HG03432 (cell line): ENCODE results near the gene FAM20B.
A peak's percentile ranks its signal among the peaks of the same experiment; 100 is the strongest.

ENCODE experiments used
- ATAC-seq: cut with Tn5 transposase; IDR thresholded peaks from one replicate; pipeline ENCODE4 v1.9.1; 2021; ENCODE audit warnings: mild to moderate bottlenecking, moderate library complexity; ENCODE audit not compliant: unreplicated experiment

The FAM20B gene

DNA sequence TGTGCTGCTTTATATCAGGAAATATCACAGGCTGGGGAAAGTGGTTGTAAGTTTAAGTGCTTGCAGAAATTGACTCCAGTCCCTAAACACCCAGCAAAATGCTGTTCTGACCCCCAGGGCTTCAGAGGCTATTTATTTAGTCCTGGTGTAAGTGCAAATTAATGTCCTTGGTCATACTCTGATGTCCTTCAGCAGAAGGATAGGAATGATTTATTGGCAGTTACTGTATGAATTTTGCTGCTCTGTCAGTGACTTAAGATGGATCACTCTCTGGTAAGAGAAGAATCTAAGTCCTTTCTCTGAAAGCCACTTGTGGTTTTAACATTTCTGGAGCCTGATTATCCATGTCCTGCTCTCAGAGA lies 21.9 kb downstream of the FAM20B start:
- no peak for ATAC-seq

DNA sequence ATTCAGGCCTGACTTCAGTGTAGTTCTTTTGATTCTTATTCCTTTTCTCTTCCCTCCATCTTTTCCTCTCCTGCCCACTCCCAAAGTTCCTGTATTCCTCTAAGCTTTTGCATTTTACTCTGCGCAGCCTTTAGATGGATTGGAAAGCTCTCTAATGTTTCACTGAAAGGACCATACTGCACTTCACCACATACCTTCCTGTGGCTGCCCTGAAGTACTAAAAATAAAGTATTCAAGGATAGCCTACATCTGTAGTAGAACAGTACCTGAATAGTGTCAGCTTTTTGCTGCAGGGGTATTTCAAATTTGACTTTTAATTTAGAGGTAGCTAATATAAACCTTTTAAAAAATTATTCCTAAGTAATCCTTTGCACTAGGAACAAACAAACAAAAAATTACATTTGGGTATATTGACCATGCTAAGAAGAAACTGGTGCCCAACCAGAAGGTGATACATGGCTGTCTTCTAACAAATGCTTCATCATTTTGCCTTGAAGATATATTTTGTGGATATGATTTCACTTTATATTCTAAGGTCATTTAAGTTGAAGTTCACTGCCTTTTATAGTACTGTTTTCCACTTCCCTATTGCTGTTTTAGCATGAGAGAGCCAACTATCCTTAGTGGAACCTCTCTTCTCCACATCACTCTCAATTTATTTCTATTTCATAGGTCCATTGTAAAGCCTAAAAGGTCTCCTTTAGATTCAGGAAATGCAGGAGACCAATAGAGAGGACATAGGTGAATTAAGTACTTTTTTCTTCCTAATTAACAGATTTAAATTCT lies 22.8 kb downstream of the FAM20B start:
- ATAC-seq: no peak

DNA sequence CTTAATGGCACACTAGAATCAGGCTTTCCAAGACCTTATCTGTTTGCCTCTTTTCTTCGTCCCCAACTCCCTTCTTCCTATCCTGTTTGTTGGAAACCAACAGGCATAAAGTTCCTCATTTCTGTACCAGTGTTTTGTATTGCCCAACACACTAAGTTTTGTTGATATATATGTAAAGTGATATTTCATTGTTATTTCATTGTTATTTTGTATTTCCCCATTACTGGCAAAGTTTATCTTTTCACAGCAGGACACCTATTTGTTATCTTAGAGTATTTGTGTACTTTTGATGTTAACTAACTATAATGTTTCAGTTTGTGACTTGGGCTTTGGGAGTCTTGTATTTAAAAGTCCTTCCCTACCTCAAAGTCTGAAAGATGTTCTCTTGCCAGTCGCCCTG lies 27.1 kb downstream of the FAM20B start:
- ATAC-seq: no peak

DNA sequence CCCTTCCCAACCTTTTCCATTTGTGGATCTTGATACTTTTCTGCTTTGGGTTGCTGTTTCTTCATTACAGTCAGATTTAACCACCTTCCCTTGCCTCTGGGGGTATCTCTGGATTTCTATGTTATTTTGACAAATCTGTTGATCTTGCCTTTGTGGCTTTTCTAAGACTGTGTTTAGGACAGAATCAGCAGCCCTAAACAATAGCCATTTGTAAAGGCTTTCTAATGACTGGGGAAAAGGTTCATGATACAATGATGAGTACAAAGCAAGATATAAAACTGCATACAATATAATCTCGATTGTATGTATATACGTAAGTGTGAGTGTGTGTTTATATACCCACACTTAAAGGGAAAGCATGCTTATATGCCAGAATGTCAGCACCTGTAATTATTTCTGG lies 27.8 kb downstream of the FAM20B start:
- ATAC-seq: no peak

DNA sequence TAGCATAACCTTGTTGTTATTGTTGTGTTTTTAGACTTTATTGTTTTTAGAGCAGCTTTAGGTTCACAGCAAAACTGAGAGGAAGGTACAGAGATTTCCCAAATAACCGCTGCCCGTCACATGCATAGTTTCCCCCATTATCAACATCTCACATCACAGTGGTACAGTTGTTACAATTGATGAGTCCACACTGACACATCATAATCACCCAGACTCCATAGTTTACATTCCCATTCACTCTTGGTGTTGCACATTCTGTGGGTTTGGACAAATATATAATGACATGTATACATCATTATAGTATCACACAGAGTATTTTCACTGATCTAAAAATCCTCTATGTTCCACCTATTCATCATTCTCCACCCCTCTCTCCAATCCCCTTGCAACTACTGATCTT lies 30.2 kb downstream of the FAM20B start:
- no peak for ATAC-seq

DNA sequence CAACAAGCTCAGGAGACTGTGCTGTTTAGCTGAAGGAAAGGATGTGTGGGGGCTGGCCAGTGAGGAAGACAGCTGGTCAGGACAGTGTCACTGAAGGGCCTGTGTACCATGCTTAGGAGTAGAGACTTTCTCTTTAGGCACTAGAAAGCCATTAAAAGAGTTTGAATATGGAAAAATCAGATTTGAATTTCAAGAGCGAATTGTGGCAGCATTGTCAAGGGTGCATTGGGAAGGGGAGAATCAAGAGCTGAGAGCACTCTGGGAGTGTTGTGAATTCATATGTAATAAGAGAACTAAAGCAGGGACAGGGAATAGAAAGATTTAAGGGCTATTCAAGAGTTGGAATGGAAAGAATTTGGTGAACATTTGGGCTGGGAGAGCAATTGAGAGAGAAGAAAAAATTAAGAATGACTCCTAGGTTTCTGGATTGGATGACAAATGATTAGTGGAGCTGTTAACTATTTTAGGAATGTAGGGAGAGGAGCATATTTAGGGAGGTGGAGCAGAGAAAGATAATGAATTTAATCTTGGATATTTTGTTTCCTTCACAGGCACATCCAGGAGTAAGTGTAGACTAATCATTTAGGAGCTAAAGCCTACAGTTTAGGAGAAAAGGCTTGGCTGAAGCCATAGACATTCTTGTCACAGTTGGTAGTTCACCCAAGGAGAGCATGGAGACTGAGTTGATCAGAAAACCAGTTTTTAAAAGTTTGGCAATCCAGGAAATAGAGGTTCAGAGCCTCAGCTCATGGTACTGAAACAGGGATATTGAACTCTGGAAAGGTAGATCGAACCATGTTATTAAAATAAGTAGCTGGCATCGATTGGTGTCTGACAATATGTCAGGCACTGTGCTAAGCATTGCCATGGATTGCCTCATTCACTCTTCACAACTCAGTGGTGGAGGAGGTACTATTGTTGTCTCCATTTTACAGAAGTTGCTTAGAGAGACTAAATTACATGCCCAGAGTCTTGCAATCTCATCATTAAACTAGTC lies 33.1 kb downstream of the FAM20B start:
- ATAC-seq: no peak

DNA sequence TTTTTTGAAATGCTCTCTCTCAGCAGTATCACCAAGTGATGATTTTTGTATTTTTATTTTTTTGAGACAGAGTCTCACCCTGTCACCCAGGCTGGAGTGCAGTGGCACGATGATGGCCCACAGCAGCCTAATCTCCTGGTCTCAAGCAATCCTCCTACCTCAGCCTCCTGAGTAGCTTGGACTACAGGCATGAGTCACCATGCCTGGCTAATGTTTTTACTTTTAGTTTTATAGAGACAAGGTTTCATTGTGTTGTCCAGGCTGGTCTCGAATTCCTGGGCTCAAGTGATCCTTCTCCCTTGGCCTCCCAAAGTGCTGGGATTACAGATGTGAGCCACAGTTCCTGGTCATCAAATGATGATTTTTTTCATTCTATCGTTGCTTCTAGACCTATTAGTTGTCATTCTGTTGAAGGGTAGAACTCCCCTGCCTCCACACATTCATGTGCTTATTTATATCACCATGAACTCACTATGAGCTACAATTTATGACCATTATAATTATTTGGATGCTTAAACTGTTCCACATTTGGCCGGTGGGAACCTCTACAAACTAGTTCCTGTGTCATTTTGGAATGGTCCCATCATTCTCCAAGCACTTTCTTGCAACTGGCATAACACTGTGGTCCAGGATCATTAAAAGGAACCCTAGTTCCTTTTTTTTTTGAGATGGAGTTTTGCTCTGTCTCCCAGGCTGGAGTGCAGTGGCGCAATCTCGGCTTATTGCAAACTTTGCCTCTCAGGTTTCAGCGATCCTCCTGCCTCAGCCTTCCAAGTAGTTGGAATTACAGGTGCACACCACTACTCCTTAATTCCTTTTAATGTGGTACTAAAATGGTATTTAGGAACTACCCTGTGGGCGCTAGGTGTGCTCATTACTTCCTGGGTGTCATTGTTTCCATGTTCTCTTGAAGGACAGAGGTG lies 35.9 kb downstream of the FAM20B start:
- no peak for ATAC-seq

DNA sequence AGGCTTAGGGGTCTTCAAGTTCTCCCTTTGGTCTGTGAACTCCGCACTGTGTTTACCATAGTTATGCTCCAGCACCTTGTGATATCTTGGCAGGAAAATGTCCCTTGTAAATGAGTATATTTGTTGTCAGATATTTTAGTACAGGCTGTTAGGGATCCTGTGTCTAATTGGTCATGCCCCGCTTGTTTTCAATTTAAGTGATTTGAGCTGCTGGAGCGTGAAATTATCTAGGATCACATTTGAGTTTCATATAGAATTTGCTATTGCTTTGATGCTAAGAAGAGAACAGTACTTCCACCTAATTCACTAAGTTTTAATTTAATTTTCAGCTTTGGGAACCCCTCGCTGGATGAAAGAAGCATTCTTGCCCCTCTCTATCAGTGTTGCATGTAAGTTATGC lies 40.8 kb downstream of the FAM20B start:
- ATAC-seq: no peak

DNA sequence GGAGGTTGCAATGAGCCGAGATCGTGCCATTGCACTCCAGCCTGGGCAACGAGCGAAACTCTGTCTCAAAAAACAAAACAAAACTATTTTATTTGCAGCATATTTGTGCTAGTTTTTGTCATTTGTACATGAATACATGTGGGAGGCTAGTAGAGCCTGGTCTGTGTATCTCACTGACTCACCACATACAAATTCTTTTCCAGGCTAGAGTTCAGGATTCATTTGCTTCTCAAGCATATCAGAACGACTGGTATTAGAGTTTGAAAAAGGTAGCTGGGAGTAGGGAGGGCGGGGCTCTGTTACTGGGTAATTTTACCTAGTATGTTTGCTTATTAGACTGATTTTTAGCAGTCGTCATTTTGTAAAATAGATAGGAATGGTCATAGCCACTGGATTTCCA lies 51.7 kb downstream of the FAM20B start:
- ATAC-seq: no peak

DNA sequence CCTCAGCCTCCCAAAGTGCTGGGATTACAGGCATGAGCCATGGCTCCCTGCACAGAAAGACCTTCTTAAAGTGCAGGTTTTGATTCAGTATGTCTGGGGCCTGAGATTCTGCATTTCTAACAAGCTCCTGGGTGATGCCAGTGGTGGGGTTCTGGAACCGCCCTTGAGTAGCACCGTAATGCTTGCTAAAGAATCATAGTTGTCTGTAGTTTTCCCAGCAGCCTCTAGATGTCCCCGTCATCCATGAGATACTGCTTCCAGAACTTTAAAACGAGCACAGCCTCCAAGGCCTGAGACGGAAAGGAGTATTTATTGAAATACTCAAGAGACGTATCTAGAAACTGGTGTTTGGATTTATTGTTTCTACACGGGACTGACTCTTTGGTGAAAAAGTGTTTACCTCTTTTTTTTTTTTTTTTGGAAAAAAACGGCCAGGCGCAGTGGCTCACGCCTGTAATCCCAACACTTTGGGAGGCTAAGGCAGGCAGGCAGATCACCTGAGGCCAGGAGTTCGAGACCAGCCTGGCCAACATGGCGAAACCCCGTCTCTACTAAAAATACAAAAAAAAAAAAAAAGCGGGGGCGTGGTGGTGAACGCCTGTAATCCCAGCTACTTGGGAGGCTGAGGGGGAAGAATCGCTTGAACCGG lies 53.5 kb downstream of the FAM20B start:
- ATAC-seq: no peak

DNA sequence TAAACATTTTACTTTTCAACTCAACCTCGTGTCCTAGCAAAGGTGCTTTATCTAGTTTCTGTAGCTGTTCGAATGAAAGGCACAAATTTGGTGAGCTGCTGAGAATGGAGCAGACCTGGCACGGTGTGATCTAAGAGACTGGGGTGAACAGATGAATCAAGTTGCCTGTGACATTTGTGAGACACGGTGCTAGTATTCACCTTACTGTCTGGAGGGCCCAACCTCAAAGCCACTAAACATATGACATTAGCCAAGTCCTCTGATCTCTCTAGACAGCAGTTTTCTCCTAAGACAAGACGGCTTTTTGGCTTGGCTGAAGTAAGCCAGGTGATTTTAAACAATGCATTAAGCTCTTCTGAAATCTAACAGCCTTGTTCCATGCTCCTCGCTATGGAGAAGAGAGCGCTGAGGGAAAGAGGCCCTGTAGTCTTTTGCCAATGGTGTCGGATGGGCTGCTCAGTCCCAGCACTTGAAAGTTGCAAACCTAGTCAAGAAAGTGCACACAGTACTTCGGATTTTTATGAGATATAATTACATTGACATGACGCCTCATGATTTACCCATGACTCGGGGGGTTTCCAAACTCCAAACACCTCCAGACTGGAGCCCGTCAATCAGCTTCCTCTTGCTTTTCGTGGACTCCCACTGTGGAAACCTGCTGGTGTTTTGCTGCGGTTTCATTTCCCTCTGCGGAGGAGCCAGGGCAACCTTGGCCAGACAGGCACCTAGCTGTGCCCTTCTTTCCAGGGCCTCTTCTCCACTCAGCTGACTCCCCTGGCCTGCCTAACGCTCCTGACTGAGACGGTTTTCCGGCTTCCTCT lies 55.4 kb downstream of the FAM20B start:
- peak; percentile 28 for ATAC-seq

DNA sequence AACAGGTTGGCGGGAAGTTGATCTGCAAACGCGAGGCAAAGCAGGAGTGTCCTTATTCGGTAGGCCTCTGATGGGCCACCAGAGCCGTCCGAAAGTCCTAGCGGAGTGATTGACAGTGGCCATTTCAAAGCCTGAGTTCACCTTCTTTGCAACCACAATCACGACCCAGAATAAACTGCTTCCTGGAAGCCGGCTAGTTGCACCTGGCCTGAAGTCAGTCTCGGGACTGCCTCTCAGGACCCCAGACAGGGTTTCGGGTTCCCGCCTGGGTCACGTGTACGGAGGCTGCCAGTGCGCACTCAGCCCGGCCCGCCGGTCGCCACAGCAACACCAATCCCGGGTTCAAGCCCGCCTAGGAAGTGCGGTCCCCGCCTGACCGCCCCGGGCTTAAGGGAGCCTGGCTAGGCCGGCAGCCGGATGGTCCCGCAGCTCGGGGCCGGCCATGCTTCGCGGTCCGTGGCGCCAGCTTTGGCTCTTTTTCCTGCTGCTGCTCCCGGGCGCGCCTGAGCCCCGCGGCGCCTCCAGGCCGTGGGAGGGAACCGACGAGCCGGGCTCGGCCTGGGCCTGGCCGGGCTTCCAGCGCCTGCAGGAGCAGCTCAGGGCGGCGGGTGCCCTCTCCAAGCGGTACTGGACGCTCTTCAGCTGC lies 56.1 kb downstream of the FAM20B start, which contains the start of gene TOR3A:
Gene TOR3A (plus strand): TSS at position 384 of the 646 bp plus-strand sequence. CDS start 59 bp downstream, at position 443.
- ATAC-seq: peak; percentile 93

DNA sequence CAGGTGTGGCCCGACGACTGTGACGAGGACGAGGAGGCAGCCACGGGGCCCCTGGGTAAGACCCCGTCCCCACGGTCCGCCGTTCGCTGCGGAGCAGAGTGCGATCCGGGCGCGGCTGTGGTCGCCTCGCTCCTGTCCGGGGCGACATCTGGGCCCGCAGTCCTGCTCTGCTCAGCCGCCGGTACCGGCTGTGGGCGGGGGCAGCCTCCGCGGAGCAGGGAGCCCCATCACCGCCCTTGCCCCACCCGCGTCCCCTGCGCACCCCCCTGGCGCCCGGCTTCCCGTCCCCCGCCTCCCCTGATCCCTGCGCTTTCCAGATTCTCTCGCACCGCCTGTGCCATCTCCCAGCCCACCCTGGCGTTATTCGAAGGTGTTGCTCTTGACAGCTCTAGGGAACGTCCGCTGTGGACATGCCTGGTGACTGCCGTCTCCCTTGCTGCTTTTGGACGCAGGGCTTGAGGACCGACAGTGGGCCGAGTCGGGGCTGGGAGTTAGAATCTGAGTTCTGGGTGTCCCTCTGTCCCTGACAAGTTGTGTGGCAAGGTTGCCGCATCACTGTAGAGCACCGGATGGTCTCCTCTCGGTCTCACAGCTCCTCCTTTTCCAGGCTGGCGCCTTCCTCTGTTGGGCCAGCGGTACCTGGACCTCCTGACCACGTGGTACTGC lies 56.8 kb downstream of the FAM20B start:
- ATAC-seq: peak; percentile 22

DNA sequence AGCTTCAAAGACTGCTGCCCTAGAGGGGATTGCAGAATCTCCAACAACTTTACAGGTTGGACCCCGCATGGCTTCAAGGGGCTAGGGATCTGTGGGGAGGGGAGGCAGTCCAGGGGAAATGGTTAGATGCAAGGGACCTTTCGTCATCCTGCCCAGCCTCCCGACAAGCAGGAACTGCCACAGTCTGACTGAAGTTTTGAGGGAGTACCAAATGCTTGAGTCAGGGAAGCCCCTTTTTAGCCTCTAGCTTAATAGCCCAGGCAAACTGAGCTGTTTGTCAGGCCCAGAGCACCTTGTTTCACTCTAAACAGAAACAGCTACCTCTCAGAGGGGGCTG lies 57.3 kb downstream of the FAM20B start:
- no peak for ATAC-seq

DNA sequence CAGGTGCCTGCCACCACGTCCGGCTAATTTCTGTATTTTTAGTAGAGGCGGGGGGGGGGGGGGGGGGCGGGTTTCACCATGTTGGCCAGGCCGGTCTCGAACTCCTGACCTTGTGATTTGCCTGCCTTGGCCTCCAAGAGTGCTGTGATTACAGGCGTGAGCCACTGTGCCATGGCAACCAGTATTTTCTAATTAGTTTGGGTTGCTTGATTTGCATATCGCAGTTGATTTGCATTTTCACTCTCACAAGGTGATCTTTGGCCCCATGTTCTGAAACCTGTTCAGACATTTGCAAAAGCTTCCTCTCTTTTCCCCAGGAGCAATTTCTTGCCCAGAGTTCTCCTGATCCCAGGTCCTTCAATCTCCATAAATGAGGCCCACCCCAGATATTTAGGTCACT lies 57.8 kb downstream of the FAM20B start:
- no peak for ATAC-seq

DNA sequence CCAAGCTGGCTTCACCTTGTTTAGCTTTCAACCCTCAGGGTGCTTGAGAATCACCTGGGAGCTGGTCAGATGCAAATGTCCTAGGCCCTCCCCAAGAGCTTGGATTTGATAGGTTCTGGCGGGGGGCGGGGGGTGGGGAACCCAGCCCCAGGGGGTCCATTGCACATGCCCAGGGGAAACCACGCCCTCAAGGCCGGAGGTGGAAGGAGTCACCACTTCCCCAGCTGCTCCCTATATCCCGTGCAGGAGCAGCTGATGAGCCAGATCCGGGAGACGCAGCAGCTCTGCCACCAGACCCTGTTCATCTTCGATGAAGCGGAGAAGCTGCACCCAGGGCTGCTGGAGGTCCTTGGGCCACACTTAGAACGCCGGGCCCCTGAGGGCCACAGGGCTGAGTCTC lies 62.0 kb downstream of the FAM20B start:
- ATAC-seq: no peak

DNA sequence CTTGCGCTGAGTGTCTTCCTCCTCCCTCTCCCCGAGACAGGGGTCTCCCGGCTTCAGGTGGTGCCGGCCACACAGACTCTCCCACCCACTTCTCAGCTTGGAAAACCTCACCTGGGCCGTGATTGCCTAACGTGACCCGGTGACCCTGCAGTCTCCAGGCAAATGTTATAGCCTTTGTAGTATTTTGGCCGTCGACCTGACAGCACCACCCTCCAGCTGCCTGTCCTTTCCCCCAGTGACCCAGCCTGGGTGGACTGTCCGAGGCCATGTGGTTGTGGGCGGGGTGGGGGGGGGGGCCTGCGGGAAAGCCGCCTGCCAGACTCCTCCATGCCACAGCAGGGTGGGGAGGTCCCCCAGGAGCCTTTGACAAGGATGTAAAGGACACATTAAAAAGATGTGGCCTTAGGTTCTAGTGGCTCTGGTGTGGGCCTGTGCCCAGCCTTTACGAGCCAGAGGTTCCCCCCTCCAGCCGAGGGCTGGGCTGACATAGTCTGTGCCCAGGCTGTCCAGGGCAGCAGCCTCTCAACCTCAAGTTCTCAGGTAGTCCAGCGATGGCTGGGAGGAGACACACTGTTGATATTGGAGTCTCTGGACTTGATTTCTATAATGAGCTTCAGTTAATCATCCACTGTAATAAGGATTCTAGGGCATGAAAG lies 64.3 kb downstream of the FAM20B start:
- no peak for ATAC-seq

DNA sequence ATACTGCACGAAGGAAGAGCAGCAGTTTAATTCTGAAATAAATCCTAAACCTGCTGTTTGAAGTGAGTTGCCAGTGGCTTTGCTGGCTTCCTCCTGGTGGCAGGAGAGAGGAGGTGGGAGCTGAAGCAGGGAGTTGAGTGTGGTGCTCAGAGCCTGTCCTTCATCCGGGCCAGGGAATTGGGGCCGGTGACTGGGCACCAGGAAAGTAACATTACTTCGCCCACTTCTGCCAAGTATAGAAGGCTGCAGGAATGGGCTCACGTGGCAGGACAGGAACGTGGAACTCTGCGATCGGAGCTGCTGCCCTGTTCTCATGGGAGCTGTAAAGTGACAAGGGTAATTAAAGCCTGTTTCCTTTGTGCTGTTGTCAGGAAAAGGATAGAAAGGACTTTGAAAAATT lies 64.8 kb downstream of the FAM20B start:
- no peak for ATAC-seq
